ENCODE results near the gene TRIM71.
A peak's percentile ranks its signal among the peaks of the same experiment; 100 is the strongest.
"Not testable (repeated sequence)": the region's sequence is repeated elsewhere in the genome, so short reads cannot be mapped to it uniquely, and the experiment has no call there.

TRIM71 gene

GRCh38 chr3:32842987-32843386 is 25.2 kb downstream of the TRIM71 start:
- DNase-seq (ENCODE audit: low read depth in 2 of 2) = no peak
- no peak overlapping the region for H3K4me3 ChIP-seq (replicated peaks in 1 of 2; ENCODE audit: low read depth in 2 of 2, low read length in 2 of 2)
- no peak for TF ChIP-seq CTCF (IDR thresholded peaks at IDR 0.05; ENCODE audit: low read depth, low read length)

- no peak overlapping the region for H3K4me3 ChIP-seq (replicated peaks in 1 of 2; ENCODE audit: low read depth in 2 of 2, low read length in 2 of 2)
- TF ChIP-seq CTCF (IDR thresholded peaks at IDR 0.05; ENCODE audit: low read depth, low read length) = no peak
- DNase-seq (ENCODE audit: low read depth in 2 of 2) = no peak
Observed at GRCh38 chr3:32843510-32844321, 25.9 kb downstream of the TRIM71 start.

- H3K4me3 ChIP-seq (replicated peaks in 1 of 2; ENCODE audit: low read depth in 2 of 2, low read length in 2 of 2) = no peak overlapping the region
- DNase-seq (ENCODE audit: low read depth in 2 of 2) = no peak
Observed at GRCh38 chr3:32844322-32844654, 26.5 kb downstream of the TRIM71 start.

GRCh38 chr3:32844914-32845313 is 27.1 kb downstream of the TRIM71 start:
- no peak overlapping the region for H3K4me3 ChIP-seq (replicated peaks in 1 of 2; ENCODE audit: low read depth in 2 of 2, low read length in 2 of 2)
- no peak for DNase-seq (ENCODE audit: low read depth in 2 of 2)
- no peak for TF ChIP-seq CTCF (IDR thresholded peaks at IDR 0.05; ENCODE audit: low read depth, low read length)

More at GRCh38 chr3:32844322-32844654, 26.5 kb downstream of the TRIM71 start:
- TF ChIP-seq CTCF (IDR thresholded peaks at IDR 0.05; ENCODE audit: low read depth, low read length) = no peak

GRCh38 chr3:32845546-32845945 is 27.7 kb downstream of the TRIM71 start:
- not testable (repeated sequence) for DNase-seq (ENCODE audit: low read depth in 2 of 2); H3K4me3 ChIP-seq (replicated peaks in 1 of 2; ENCODE audit: low read depth in 2 of 2, low read length in 2 of 2)

GRCh38 chr3:32847045-32847444 is 29.2 kb downstream of the TRIM71 start:
- H3K4me3 ChIP-seq (replicated peaks in 1 of 2; ENCODE audit: low read depth in 2 of 2, low read length in 2 of 2); DNase-seq (ENCODE audit: low read depth in 2 of 2): not testable (repeated sequence)

- no peak for TF ChIP-seq CTCF (IDR thresholded peaks at IDR 0.05; ENCODE audit: low read depth, low read length)
- DNase-seq (ENCODE audit: low read depth in 2 of 2) = peak in 1 of 2 donors; percentile 58
- no peak overlapping the region for H3K4me3 ChIP-seq (replicated peaks in 1 of 2; ENCODE audit: low read depth in 2 of 2, low read length in 2 of 2)
Observed at GRCh38 chr3:32847528-32847927, 29.7 kb downstream of the TRIM71 start.

- no peak for TF ChIP-seq CTCF (IDR thresholded peaks at IDR 0.05; ENCODE audit: low read depth, low read length)
- H3K4me3 ChIP-seq (replicated peaks in 1 of 2; ENCODE audit: low read depth in 2 of 2, low read length in 2 of 2) = no peak overlapping the region
- DNase-seq (ENCODE audit: low read depth in 2 of 2) = peak in 1 of 2 donors; percentile 7
Observed at GRCh38 chr3:32848215-32848614, 30.4 kb downstream of the TRIM71 start.

All from cardiac fibroblast (primary cell).